AG04449 (cell line): ENCODE measurements around the gene GRIA1.

ENCODE experiments used
- CTCF ChIA-PET: fragments of 350-600 bp; formaldehyde crosslinking; extraction: SDS; loops from one replicate; lab custom pipeline; 2021; ENCODE audit warnings: antibody characterized with exemption; lab: Yijun Ruan, JAX
- POLR2A ChIA-PET: fragments of 400-600, 350-600 bp; formaldehyde crosslinking; extraction: SDS; loops from one replicate; lab custom pipeline; 2020; ENCODE audit warnings: antibody characterized with exemption, inconsistent platforms; lab: Yijun Ruan, JAX
- DNase-seq: peaks from one replicate; pipeline ENCODE4 v3.0.0-alpha.2; 2010; ENCODE audit warnings: low read depth, low spot score
- H3K4me3 ChIP-seq: 2 replicates; pipeline ENCODE4 v1.5.1; 2011; ENCODE audit warnings: low read depth, mild to moderate bottlenecking, control low read depth, low read length
- TF ChIP-seq, protein P1 (sequence below): IDR thresholded peaks from one replicate; pipeline ENCODE4 v1.5.1; 2011; ENCODE audit warnings: mild to moderate bottlenecking, moderate library complexity, low read length, control low read depth, inconsistent platforms; ENCODE audit not compliant: insufficient read depth; ENCODE audit errors: missing control alignments

Gene GRIA1

DNA sequence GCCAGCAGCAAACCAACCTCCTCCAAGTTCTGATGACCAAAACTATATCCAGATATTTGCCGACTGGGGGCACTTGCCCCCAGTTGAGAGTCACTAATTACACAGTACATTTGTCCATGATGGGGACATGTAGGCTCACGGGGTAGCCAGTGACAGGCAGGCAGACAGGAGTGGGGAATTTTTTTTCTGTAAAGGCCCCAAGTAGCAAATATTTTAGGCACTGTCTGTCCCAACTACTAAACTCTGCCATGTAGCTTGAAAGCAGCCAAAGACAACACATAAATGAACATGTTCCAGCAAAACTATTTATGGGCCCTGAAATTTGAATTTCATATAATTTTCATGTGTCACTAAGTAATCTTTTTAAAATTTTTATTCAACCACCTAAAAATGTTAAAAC is 80.7 kb downstream of the GRIA1 start:
- DNase-seq: no peak
- TF ChIP-seq, protein P1, sequence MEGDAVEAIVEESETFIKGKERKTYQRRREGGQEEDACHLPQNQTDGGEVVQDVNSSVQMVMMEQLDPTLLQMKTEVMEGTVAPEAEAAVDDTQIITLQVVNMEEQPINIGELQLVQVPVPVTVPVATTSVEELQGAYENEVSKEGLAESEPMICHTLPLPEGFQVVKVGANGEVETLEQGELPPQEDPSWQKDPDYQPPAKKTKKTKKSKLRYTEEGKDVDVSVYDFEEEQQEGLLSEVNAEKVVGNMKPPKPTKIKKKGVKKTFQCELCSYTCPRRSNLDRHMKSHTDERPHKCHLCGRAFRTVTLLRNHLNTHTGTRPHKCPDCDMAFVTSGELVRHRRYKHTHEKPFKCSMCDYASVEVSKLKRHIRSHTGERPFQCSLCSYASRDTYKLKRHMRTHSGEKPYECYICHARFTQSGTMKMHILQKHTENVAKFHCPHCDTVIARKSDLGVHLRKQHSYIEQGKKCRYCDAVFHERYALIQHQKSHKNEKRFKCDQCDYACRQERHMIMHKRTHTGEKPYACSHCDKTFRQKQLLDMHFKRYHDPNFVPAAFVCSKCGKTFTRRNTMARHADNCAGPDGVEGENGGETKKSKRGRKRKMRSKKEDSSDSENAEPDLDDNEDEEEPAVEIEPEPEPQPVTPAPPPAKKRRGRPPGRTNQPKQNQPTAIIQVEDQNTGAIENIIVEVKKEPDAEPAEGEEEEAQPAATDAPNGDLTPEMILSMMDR: no peak
- ChIA-PET CTCF (interaction anchor here (0.8 to 1.0 kb wide), 2 partner anchors 11 to 14 kb away, joined by 3 read pairs; no protein-coding TSS in a partner anchor), POLR2A (no interaction called here)
- H3K4me3 ChIP-seq: no peak overlapping the region

DNA sequence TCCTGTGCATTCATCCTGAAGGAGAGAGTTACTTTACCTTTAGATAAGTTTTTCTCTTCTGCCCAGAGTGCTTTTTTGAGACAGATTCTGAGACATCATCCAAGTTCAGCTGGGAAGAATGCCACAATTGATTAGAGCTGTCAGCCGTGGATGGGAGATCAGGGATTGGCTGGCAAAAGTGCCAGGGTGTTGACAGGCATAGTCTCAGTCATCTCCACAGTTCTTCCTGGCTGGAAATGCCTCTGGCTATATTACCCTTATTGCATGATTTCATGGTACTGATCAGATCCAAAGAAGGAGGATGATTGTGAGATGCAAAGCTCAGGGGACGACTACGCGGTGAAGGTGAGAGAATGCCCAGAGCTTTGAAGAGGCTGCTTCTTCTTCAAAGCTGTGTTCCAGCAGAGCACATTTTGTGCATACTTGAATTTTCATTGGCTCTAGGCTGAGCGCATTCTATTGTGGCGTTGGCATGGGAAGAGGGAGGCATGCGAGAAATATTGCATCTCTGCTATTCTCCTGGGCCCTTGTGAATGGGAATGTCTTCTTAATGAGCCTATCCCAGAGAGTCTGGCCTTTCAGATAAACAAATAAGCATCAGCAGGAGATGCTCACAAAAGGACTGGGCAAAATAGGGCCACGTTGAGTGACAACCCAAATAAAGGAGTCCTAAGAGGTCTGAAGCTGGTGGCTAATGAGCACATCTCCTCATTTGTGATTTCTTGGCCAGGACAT is 82.1 kb downstream of the GRIA1 start:
- no peak overlapping the region for H3K4me3 ChIP-seq
- POLR2A ChIA-PET: interaction anchor here (1.0 kb wide), 1 partner anchor 11 kb away, joined by 3 read pairs; no protein-coding TSS in a partner anchor
- TF ChIP-seq, protein P1: no peak
- DNase-seq: no peak
- CTCF ChIA-PET: no interaction called here

DNA sequence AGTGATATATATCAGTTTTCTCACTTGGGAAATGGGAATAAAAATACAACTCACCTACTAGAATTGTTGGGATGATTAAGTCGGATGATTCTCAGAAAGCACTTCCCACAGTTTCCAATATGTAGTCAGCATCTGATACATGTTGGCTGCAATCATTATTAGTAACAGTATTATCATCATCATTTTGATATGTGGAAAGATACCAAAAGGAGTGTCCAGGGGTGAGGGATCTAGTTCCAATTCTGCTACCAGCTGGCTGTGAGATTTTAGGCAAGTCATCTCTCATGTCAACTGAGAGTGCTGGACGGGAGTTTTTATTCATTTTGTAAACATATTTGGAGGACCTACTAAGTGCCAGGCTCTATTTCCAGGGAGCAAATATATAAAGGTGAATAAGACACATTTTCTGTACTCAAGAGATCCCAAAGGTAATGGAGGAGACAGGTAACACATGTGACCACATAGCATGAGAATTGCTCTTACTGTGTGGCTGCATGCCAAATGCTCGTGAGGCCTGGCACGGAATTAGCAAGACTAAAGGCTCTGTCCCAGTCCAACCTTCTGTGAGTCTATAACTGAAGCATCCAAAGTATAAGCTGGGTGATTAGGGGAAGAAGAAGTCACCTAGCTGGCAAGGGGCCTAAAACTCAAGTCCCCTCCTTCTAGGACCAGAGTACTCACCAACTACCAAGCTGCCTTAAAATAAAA is 83.0 kb downstream of the GRIA1 start:
- CTCF ChIA-PET: no interaction called here

DNA sequence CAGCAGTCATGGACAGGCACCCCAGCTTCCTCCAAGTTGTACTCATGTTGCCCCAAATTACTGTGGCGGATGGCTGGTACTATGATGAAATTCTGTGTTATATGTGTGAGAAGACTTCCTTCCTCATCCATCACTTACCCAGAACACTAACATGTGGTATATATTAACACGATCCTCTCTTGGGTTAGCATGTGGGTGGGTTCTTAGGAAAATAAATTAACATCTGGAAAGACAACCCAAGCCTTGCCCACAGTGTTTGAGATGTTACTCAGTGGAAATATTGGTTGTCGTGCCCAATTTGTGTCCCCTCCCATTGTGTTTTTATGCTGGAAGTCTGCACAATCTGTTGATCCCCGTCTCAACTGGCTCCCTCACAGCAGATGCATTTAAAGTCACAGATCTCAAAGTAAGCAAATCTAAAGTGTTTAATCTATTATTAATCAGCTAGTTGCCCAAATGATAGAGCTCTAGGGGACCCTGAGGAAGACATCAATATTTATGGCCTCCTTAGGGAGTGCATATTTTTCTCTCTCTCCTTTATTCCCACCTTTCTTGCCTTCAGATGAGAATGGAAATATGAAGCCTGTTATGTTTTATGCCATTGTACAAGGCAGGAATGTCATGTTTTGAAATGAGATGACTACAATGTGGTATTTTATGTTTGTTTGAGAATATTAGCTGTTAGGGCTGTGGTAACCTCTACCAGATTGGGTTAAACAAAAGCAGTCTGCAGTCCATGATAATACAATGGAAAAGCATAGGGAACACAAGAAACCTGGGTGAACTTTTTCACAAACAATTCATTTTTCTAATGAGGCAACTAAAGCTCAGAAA is 93.9 kb downstream of the GRIA1 start:
- H3K4me3 ChIP-seq: no peak overlapping the region
- TF ChIP-seq, protein P1: no peak
- no peak for DNase-seq
- ChIA-PET CTCF (interaction anchor here (1.1 kb wide), 2 partner anchors 14 to 28 kb away, joined by 3 read pairs; no protein-coding TSS in a partner anchor), POLR2A (no interaction called here)

More for the DNA sequence above, 83.0 kb downstream of the GRIA1 start:
- H3K4me3 ChIP-seq: no peak overlapping the region
- POLR2A ChIA-PET: no interaction called here
- TF ChIP-seq, protein P1: no peak
- DNase-seq: no peak

DNA sequence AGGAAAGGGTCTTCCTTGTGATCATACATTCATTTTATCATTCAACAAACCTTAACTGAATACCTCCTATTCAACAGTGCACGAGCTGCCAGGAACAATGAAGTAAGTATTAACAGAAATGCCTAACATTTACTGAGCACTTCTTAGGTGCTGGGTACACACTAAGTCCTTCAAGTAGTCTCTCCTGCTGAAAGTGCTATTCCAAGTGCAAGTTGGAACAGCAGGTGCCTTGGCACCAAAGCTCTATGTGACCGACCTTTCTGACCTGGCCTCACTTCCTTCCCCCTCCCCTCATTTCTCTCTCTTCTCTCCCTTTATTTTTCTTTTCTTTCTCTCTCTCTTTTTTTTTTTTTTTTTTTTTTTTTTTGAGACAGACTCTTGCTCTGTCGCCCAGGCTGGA is 94.5 kb downstream of the GRIA1 start:
- TF ChIP-seq, protein P1: no peak
- H3K4me3 ChIP-seq: no peak overlapping the region
- ChIA-PET CTCF (interaction anchor here (1.1 kb wide), 2 partner anchors 14 to 28 kb away, joined by 3 read pairs; no protein-coding TSS in a partner anchor), POLR2A (no interaction called here)
- DNase-seq: no peak
